Neural progenitor cell (in vitro differentiated cells): ENCODE data around the gene ABCC8. TPM values are rescaled to one million over a fixed set of nuclear protein-coding genes. Genes with fewer than 3 reads are reported as not detected.

Source experiments
- DNase-seq: peaks from one replicate; pipeline ENCODE4 v3.0.0-alpha.2; 2016; ENCODE audit warnings: low spot score
- H2AFZ ChIP-seq: fragments of 200-600 bp; sonication (generic); replicated peaks from 2 replicates; pipeline ENCODE4 v1.6.1; 2016; ENCODE audit warnings: antibody characterized with exemption
- H3F3A ChIP-seq: fragments of 200-600 bp; sonication (generic); 2 replicates; pipeline ENCODE4 v1.6.1; 2016; ENCODE audit warnings: antibody characterized with exemption, low read depth
- H3K27ac ChIP-seq: fragments of 200-600 bp; sonication (generic); 2 replicates; pipeline ENCODE4 v1.5.1; 2016; ENCODE audit warnings: mild to moderate bottlenecking
- H3K27me3 ChIP-seq: fragments of 200-600 bp; sonication (generic); 2 replicates; pipeline ENCODE4 v1.6.1; 2016; ENCODE audit warnings: mild to moderate bottlenecking, moderate library complexity
- H3K36me3 ChIP-seq: fragments of 200-600 bp; sonication (generic); 2 replicates; pipeline ENCODE4 v1.5.1; 2016
- H3K4me1 ChIP-seq: fragments of 200-600 bp; sonication (generic); 2 replicates; pipeline ENCODE4 v1.6.1; 2016; ENCODE audit warnings: mixed run types
- H3K4me2 ChIP-seq: fragments of 200-600 bp; sonication (generic); 2 replicates; pipeline ENCODE4 v1.6.1; 2016
- H3K4me3 ChIP-seq: fragments of 200-600 bp; sonication (generic); 2 replicates; pipeline ENCODE4 v1.5.1; 2016
- H3K79me2 ChIP-seq: fragments of 200-600 bp; sonication (generic); 2 replicates; pipeline ENCODE4 v1.6.1; 2016; ENCODE audit warnings: low read depth
- H3K9ac ChIP-seq: fragments of 200-600 bp; sonication (generic); 2 replicates; pipeline ENCODE4 v1.6.1; 2016
- H3K9me3 ChIP-seq: fragments of 200-600 bp; sonication (generic); 2 replicates; pipeline ENCODE4 v1.5.1; 2016; ENCODE audit warnings: low read depth
- H4K20me1 ChIP-seq: fragments of 200-600 bp; sonication (generic); 2 replicates; pipeline ENCODE4 v1.6.1; 2016; ENCODE audit warnings: low read depth
- H3K27ac Mint-ChIP-seq: 3 replicates; pipeline ENCODE4 v1.8.0; 2021; ENCODE audit warnings: mixed read lengths
- H3K27me3 Mint-ChIP-seq: 2 replicates; pipeline ENCODE4 v1.8.0; 2022; ENCODE audit warnings: low read depth, mild to moderate bottlenecking, inconsistent platforms, moderate library complexity, mixed read lengths; ENCODE audit not compliant: insufficient read depth
- H3K36me3 Mint-ChIP-seq: 3 replicates; pipeline ENCODE4 v1.8.0; 2021; ENCODE audit warnings: mixed read lengths
- H3K4me1 Mint-ChIP-seq: 3 replicates; pipeline ENCODE4 v1.8.0; 2021; ENCODE audit warnings: mixed read lengths
- H3K4me3 Mint-ChIP-seq: 3 replicates; pipeline ENCODE4 v1.8.0; 2021; ENCODE audit warnings: mild to moderate bottlenecking, moderate library complexity, mixed read lengths
- H3K9me3 Mint-ChIP-seq: 3 replicates; pipeline ENCODE4 v1.8.0; 2020; ENCODE audit warnings: mixed read lengths
- CTCF ChIP-seq: fragments of 200-600 bp; sonication (generic); IDR thresholded peaks from 2 replicates; pipeline ENCODE4 v1.5.1; 2017; ENCODE audit warnings: antibody characterized with exemption, mild to moderate bottlenecking
- EZH2 ChIP-seq: fragments of 200-600 bp; sonication (generic); IDR thresholded peaks from 2 replicates; pipeline ENCODE4 v1.6.1; 2017; ENCODE audit warnings: antibody characterized with exemption, mild to moderate bottlenecking, moderate library complexity
- EZH2phosphoT487 ChIP-seq: fragments of 200-600 bp; sonication (generic); IDR thresholded peaks from 2 replicates; pipeline ENCODE4 v1.6.1; 2017; ENCODE audit warnings: antibody characterized with exemption
- total RNA-seq: library from RNA; depleted of rRNA; stranded (reverse); fragments of >200 nt; gene quantifications from 2 replicates; pipeline ENCODE4 v1.2.3, GENCODE V29; 2015; ENCODE audit warnings: low replicate concordance

Gene ABCC8
- total RNA-seq, 1 donor from 2014 or later, result 0.32 TPM

GRCh38 chr11:17446482-17446881, 30.2 kb downstream of the ABCC8 start:
- H3K27me3 ChIP-seq, result no peaks in the 10 kb centered on the region
- no peaks in the 10 kb centered on the region for H3K36me3 ChIP-seq
- no peaks in the 10 kb centered on the region for H3K79me2 ChIP-seq
- H3K4me2 ChIP-seq, result no peak overlapping the region
- H3F3A ChIP-seq, result no peaks in the 10 kb centered on the region
- H4K20me1 ChIP-seq, result no peaks in the 10 kb centered on the region
- H3K4me1 Mint-ChIP-seq, result peaks cover 3% of the 10 kb centered on the region
- no peaks in the 10 kb centered on the region for H3K9me3 ChIP-seq
- no peak overlapping the region for H3K4me3 Mint-ChIP-seq
- peaks cover 2% of the 10 kb centered on the region for H3K27me3 Mint-ChIP-seq
- H3K9me3 Mint-ChIP-seq, result no peaks in the 10 kb centered on the region
- H3K4me3 ChIP-seq, result no peak overlapping the region
- DNase-seq, result no peak
- H3K4me1 ChIP-seq, result peaks cover 9% of the 10 kb centered on the region
- no peak overlapping the region for H3K27ac Mint-ChIP-seq
- H3K36me3 Mint-ChIP-seq, result no peaks in the 10 kb centered on the region
- no peak overlapping the region for H3K27ac ChIP-seq
- H2AFZ ChIP-seq, result no peak overlapping the region
- TF ChIP-seq EZH2, result no peak
- no peak for TF ChIP-seq EZH2phosphoT487
- no peak for TF ChIP-seq CTCF
- no peak overlapping the region for H3K9ac ChIP-seq

GRCh38 chr11:17445240-17445795, 31.3 kb downstream of the ABCC8 start:
- Mint-ChIP-seq H3K27me3 (peaks cover 2% of the 10 kb centered on the region), H3K36me3 (no peaks in the 10 kb centered on the region), H3K27ac (no peak overlapping the region), H3K4me3 (no peak overlapping the region), H3K4me1 (peaks cover 3% of the 10 kb centered on the region), H3K9me3 (no peaks in the 10 kb centered on the region)
- TF ChIP-seq CTCF (no peak), EZH2 (no peak), EZH2phosphoT487 (no peak)
- Histone ChIP-seq H3K79me2 (no peaks in the 10 kb centered on the region), H3K4me2 (no peak overlapping the region), H3K27me3 (no peaks in the 10 kb centered on the region), H3K27ac (no peak overlapping the region), H3K9me3 (no peaks in the 10 kb centered on the region), H3K4me1 (peaks cover 9% of the 10 kb centered on the region), H3K9ac (no peak overlapping the region), H2AFZ (no peak overlapping the region), H3K4me3 (no peak overlapping the region), H3F3A (no peaks in the 10 kb centered on the region), H3K36me3 (no peaks in the 10 kb centered on the region), H4K20me1 (no peaks in the 10 kb centered on the region)
- DNase-seq, result no peak

- Histone ChIP-seq H3K4me1 (peaks cover 9% of the 10 kb centered on the region), H3K9me3 (no peaks in the 10 kb centered on the region), H3K9ac (no peak overlapping the region), H3K27me3 (peaks cover 8% of the 10 kb centered on the region), H3F3A (no peaks in the 10 kb centered on the region), H3K36me3 (no peaks in the 10 kb centered on the region), H4K20me1 (no peaks in the 10 kb centered on the region), H3K79me2 (no peaks in the 10 kb centered on the region), H3K4me2 (peak overlapping the region; percentile 4), H3K4me3 (no peak overlapping the region), H3K27ac (no peak overlapping the region), H2AFZ (no peak overlapping the region)
- no peak overlapping the region for H3K27ac Mint-ChIP-seq
- no peak for TF ChIP-seq CTCF
- peaks cover 2% of the 10 kb centered on the region for H3K27me3 Mint-ChIP-seq
- DNase-seq, result peak; percentile 33
- H3K36me3 Mint-ChIP-seq, result no peaks in the 10 kb centered on the region
- H3K4me1 Mint-ChIP-seq, result peaks cover 9% of the 10 kb centered on the region
- no peaks in the 10 kb centered on the region for H3K9me3 Mint-ChIP-seq
- H3K4me3 Mint-ChIP-seq, result no peak overlapping the region
Measured at GRCh38 chr11:17443926-17444690, 32.5 kb downstream of the ABCC8 start.
